ENCODE data around the gene TMEM164.
A peak's percentile ranks its signal among the peaks of the same experiment; 100 is the strongest.
"Not testable (repeated sequence)": the region's sequence is repeated elsewhere in the genome, so short reads cannot be mapped to it uniquely, and the experiment has no call there.

Gene TMEM164

GRCh38 chrX:110138557-110138956 lies 135.6 kb downstream of the TMEM164 start:
- no peak for DNase-seq

GRCh38 chrX:110139172-110139571 lies 136.3 kb downstream of the TMEM164 start:
- no peak for DNase-seq

GRCh38 chrX:110142096-110142495 lies 139.2 kb downstream of the TMEM164 start:
- DNase-seq, result no peak

GRCh38 chrX:110143454-110144210 lies 140.7 kb downstream of the TMEM164 start:
- no peak for DNase-seq

GRCh38 chrX:110145311-110145710 lies 142.4 kb downstream of the TMEM164 start:
- no peak for DNase-seq

- no peak for DNase-seq
Measured at GRCh38 chrX:110145854-110146253, 142.9 kb downstream of the TMEM164 start.

- no peak for DNase-seq
Measured at GRCh38 chrX:110146521-110146920, 143.6 kb downstream of the TMEM164 start.

GRCh38 chrX:110153244-110153643 lies 150.3 kb downstream of the TMEM164 start:
- DNase-seq, result no peak

- DNase-seq, result no peak
Measured at GRCh38 chrX:110153896-110154295, 151.0 kb downstream of the TMEM164 start.

- DNase-seq, result not testable (repeated sequence)
Measured at GRCh38 chrX:110154328-110154727, 151.4 kb downstream of the TMEM164 start.

- no peak for DNase-seq
Measured at GRCh38 chrX:110155759-110156158, 152.8 kb downstream of the TMEM164 start.

- DNase-seq, result no peak
Measured at GRCh38 chrX:110156167-110156754, 153.3 kb downstream of the TMEM164 start.

- no peak for DNase-seq
Measured at GRCh38 chrX:110157444-110157843, 154.5 kb downstream of the TMEM164 start.

- DNase-seq, result no peak
Measured at GRCh38 chrX:110159235-110159634, 156.3 kb downstream of the TMEM164 start.

- no peak for DNase-seq
Measured at GRCh38 chrX:110159865-110160264, 157.0 kb downstream of the TMEM164 start.

GRCh38 chrX:110161361-110161686 lies 158.4 kb downstream of the TMEM164 start:
- no peak for DNase-seq

GRCh38 chrX:110162131-110162530 lies 159.2 kb downstream of the TMEM164 start:
- no peak for DNase-seq

GRCh38 chrX:110162867-110163266 lies 160.0 kb downstream of the TMEM164 start:
- DNase-seq, result no peak

GRCh38 chrX:110163488-110163887 lies 160.6 kb downstream of the TMEM164 start:
- no peak for DNase-seq

GRCh38 chrX:110167952-110168451 lies 165.1 kb downstream of the TMEM164 start:
- DNase-seq, result peak; percentile 66

- DNase-seq, result no peak
Measured at GRCh38 chrX:110168585-110168984, 165.7 kb downstream of the TMEM164 start.

- DNase-seq, result no peak
Measured at GRCh38 chrX:110170029-110170428, 167.1 kb downstream of the TMEM164 start.

- no peak for DNase-seq
Measured at GRCh38 chrX:110171442-110171841, 168.5 kb downstream of the TMEM164 start.

GRCh38 chrX:110172215-110172614 lies 169.3 kb downstream of the TMEM164 start:
- DNase-seq, result no peak

Measured in activated CD4-positive, CD25-positive, alpha-beta regulatory T cell treated with anti-CD3 and anti-CD28 coated beads, Interleukin-2, amount 50 U/mL, for 72 hours (primary cell).